Stimulated activated naive B cell treated with anti-CD40 and anti-IgM and Interleukin-4, amounts not matched to agents 10 μg/mL and 1 μg/mL and 100 μg/mL, for 72 hours (primary cell): Measurements from ENCODE around the gene ABCA4.

Experiments used
- ATAC-seq, 2 donors: fragments of 150-1000 bp; cut with Tn5 transposase; replicated peaks; 2 replicates each; pipeline ENCODE4 v1.10.0; 2021; ENCODE audit warnings: moderate library complexity in 1 of 2
- DNase-seq: peaks from one replicate; pipeline ENCODE4 v3.0.0; 2021
- H3K27ac Mint-ChIP-seq: one replicate; pipeline ENCODE4 v1.8.0; 2022; ENCODE audit warnings: mild to moderate bottlenecking, mixed read lengths
- H3K27me3 Mint-ChIP-seq, 2 donors: one replicate each; pipeline ENCODE4 v1.8.0; 2022; ENCODE audit warnings: mixed read lengths in 2 of 2
- H3K36me3 Mint-ChIP-seq, 2 donors: one replicate each; pipeline ENCODE4 v1.8.0; 2022; ENCODE audit warnings: mixed read lengths in 2 of 2, mild to moderate bottlenecking in 1 of 2
- H3K4me1 Mint-ChIP-seq, 2 donors: one replicate each; pipeline ENCODE4 v1.8.0; 2022; ENCODE audit warnings: mixed read lengths in 2 of 2, mild to moderate bottlenecking in 1 of 2
- H3K4me3 Mint-ChIP-seq, 2 donors: one replicate each; pipeline ENCODE4 v1.8.0; 2022; ENCODE audit warnings: mild to moderate bottlenecking in 2 of 2, mixed read lengths in 2 of 2, moderate library complexity in 1 of 2
- H3K9me3 Mint-ChIP-seq, 2 donors: one replicate each; pipeline ENCODE4 v1.8.0; 2022; ENCODE audit warnings: mixed read lengths in 2 of 2, mild to moderate bottlenecking in 1 of 2

The ABCA4 gene

GRCh38 chr1:94093396-94093795 lies 27.6 kb downstream of the ABCA4 start:
- peaks cover 14 to 19% of the 10 kb centered on the region in 2 donors for H3K27me3 Mint-ChIP-seq
- no peaks in the 10 kb centered on the region for H3K9me3 Mint-ChIP-seq
- H3K4me3 Mint-ChIP-seq = no peak overlapping the region
- H3K27ac Mint-ChIP-seq = no peak overlapping the region
- peaks cover 14 to 18% of the 10 kb centered on the region in 2 donors for H3K4me1 Mint-ChIP-seq
- ATAC-seq = no peak
- DNase-seq = no peak
- no peaks in the 10 kb centered on the region for H3K36me3 Mint-ChIP-seq

GRCh38 chr1:94092210-94092613 lies 28.7 kb downstream of the ABCA4 start:
- no peak for DNase-seq
- Mint-ChIP-seq H3K9me3 (no peaks in the 10 kb centered on the region), H3K4me1 (peaks cover 14 to 18% of the 10 kb centered on the region in 2 donors), H3K27ac (no peak overlapping the region), H3K36me3 (no peaks in the 10 kb centered on the region), H3K4me3 (no peak overlapping the region), H3K27me3 (peaks cover 14 to 23% of the 10 kb centered on the region in 2 donors)
- peak in 1 of 2 donors; percentile 33 for ATAC-seq

GRCh38 chr1:94090761-94091160 lies 30.2 kb downstream of the ABCA4 start:
- H3K27me3 Mint-ChIP-seq = peaks cover 16 to 26% of the 10 kb centered on the region in 2 donors
- peak overlapping the region; percentile 27 for H3K27ac Mint-ChIP-seq
- DNase-seq (no peak), ATAC-seq (no peak)
- no peaks in the 10 kb centered on the region for H3K36me3 Mint-ChIP-seq
- H3K9me3 Mint-ChIP-seq = no peaks in the 10 kb centered on the region
- H3K4me3 Mint-ChIP-seq = no peak overlapping the region
- peaks cover 14 to 18% of the 10 kb centered on the region in 2 donors for H3K4me1 Mint-ChIP-seq

- ATAC-seq = no peak
- no peaks in the 10 kb centered on the region for H3K36me3 Mint-ChIP-seq
- H3K4me3 Mint-ChIP-seq = no peak overlapping the region
- peaks cover 23 to 25% of the 10 kb centered on the region in 2 donors for H3K27me3 Mint-ChIP-seq
- H3K27ac Mint-ChIP-seq = no peak overlapping the region
- DNase-seq = no peak
- peaks cover 7 to 10% of the 10 kb centered on the region in 2 donors for H3K4me1 Mint-ChIP-seq
- H3K9me3 Mint-ChIP-seq = no peaks in the 10 kb centered on the region
These were observed 33.8 kb downstream of the ABCA4 start for GRCh38 chr1:94087193-94087592.

GRCh38 chr1:94084547-94084946 lies 36.4 kb downstream of the ABCA4 start:
- Mint-ChIP-seq H3K27me3 (peaks cover 12 to 13% of the 10 kb centered on the region in 2 donors), H3K27ac (no peak overlapping the region), H3K36me3 (no peaks in the 10 kb centered on the region), H3K4me3 (no peak overlapping the region), H3K9me3 (no peaks in the 10 kb centered on the region), H3K4me1 (peaks cover 2 to 6% of the 10 kb centered on the region in 2 donors)
- no peak for ATAC-seq
- DNase-seq = no peak

- H3K4me3 Mint-ChIP-seq = no peak overlapping the region
- no peak overlapping the region for H3K27ac Mint-ChIP-seq
- no peak for DNase-seq
- H3K4me1 Mint-ChIP-seq = peaks cover 2 to 6% of the 10 kb centered on the region in 2 donors
- H3K27me3 Mint-ChIP-seq = peaks cover 12 to 13% of the 10 kb centered on the region in 2 donors
- no peaks in the 10 kb centered on the region for H3K36me3 Mint-ChIP-seq
- no peaks in the 10 kb centered on the region for H3K9me3 Mint-ChIP-seq
- ATAC-seq = no peak
These were observed 36.9 kb downstream of the ABCA4 start for GRCh38 chr1:94084085-94084484.

GRCh38 chr1:94083681-94084080 lies 37.3 kb downstream of the ABCA4 start:
- DNase-seq (no peak), ATAC-seq (no peak)
- Mint-ChIP-seq H3K27me3 (peaks cover 12 to 13% of the 10 kb centered on the region in 2 donors), H3K27ac (no peak overlapping the region), H3K4me3 (no peak overlapping the region), H3K36me3 (no peaks in the 10 kb centered on the region), H3K4me1 (peaks cover 2 to 6% of the 10 kb centered on the region in 2 donors), H3K9me3 (no peaks in the 10 kb centered on the region)

- peaks cover 2 to 6% of the 10 kb centered on the region in 2 donors for H3K4me1 Mint-ChIP-seq
- ATAC-seq = no peak
- H3K9me3 Mint-ChIP-seq = no peaks in the 10 kb centered on the region
- H3K27me3 Mint-ChIP-seq = peaks cover 10 to 13% of the 10 kb centered on the region in 2 donors
- H3K27ac Mint-ChIP-seq = no peak overlapping the region
- no peak for DNase-seq
- H3K4me3 Mint-ChIP-seq = no peak overlapping the region
- no peaks in the 10 kb centered on the region for H3K36me3 Mint-ChIP-seq
These were observed 39.2 kb downstream of the ABCA4 start for GRCh38 chr1:94081566-94082344.

GRCh38 chr1:94079989-94080388 lies 41.0 kb downstream of the ABCA4 start:
- H3K27ac Mint-ChIP-seq = no peak overlapping the region
- H3K27me3 Mint-ChIP-seq = peaks cover 3 to 5% of the 10 kb centered on the region in 2 donors
- no peaks in the 10 kb centered on the region for H3K9me3 Mint-ChIP-seq
- H3K36me3 Mint-ChIP-seq = no peaks in the 10 kb centered on the region
- ATAC-seq = no peak
- no peak for DNase-seq
- peaks cover 2 to 5% of the 10 kb centered on the region in 2 donors for H3K4me1 Mint-ChIP-seq
- H3K4me3 Mint-ChIP-seq = no peak overlapping the region

- no peak overlapping the region for H3K27ac Mint-ChIP-seq
- H3K4me3 Mint-ChIP-seq = no peak overlapping the region
- H3K9me3 Mint-ChIP-seq = peaks cover 0 to 2% of the 10 kb centered on the region in 2 donors
- H3K36me3 Mint-ChIP-seq = no peaks in the 10 kb centered on the region
- no peak for ATAC-seq
- H3K4me1 Mint-ChIP-seq = no peaks in the 10 kb centered on the region
- DNase-seq = no peak
- peaks cover 0 to 3% of the 10 kb centered on the region in 2 donors for H3K27me3 Mint-ChIP-seq
These were observed 41.6 kb downstream of the ABCA4 start for GRCh38 chr1:94079080-94079940.

GRCh38 chr1:94072840-94073522 lies 48.0 kb downstream of the ABCA4 start:
- Mint-ChIP-seq H3K27me3 (peaks cover 0 to 3% of the 10 kb centered on the region in 2 donors), H3K27ac (no peak overlapping the region), H3K4me3 (no peak overlapping the region), H3K4me1 (peaks cover 3 to 6% of the 10 kb centered on the region in 2 donors), H3K36me3 (no peaks in the 10 kb centered on the region), H3K9me3 (peaks cover 0 to 2% of the 10 kb centered on the region in 2 donors)
- DNase-seq = no peak
- ATAC-seq = no peak

GRCh38 chr1:94071976-94072375 lies 49.0 kb downstream of the ABCA4 start:
- DNase-seq = no peak
- Mint-ChIP-seq H3K4me1 (peaks cover 3 to 6% of the 10 kb centered on the region in 2 donors), H3K9me3 (peaks cover 0 to 2% of the 10 kb centered on the region in 2 donors), H3K27me3 (peaks cover 0 to under 1% of the 10 kb centered on the region in 2 donors), H3K36me3 (no peaks in the 10 kb centered on the region), H3K4me3 (no peak overlapping the region), H3K27ac (no peak overlapping the region)
- ATAC-seq = no peak

GRCh38 chr1:94071391-94071790 lies 49.6 kb downstream of the ABCA4 start:
- H3K27ac Mint-ChIP-seq = no peak overlapping the region
- H3K4me1 Mint-ChIP-seq = peaks cover 3 to 6% of the 10 kb centered on the region in 2 donors
- no peaks in the 10 kb centered on the region for H3K36me3 Mint-ChIP-seq
- H3K9me3 Mint-ChIP-seq = peaks cover 0 to 2% of the 10 kb centered on the region in 2 donors
- DNase-seq (no peak), ATAC-seq (no peak)
- H3K27me3 Mint-ChIP-seq = no peaks in the 10 kb centered on the region
- H3K4me3 Mint-ChIP-seq = no peak overlapping the region

GRCh38 chr1:94070865-94071264 lies 50.1 kb downstream of the ABCA4 start:
- H3K9me3 Mint-ChIP-seq = peaks cover 0 to 2% of the 10 kb centered on the region in 2 donors
- DNase-seq (no peak), ATAC-seq (no peak)
- H3K36me3 Mint-ChIP-seq = no peaks in the 10 kb centered on the region
- no peaks in the 10 kb centered on the region for H3K27me3 Mint-ChIP-seq
- peaks cover 3 to 6% of the 10 kb centered on the region in 2 donors for H3K4me1 Mint-ChIP-seq
- no peak overlapping the region for H3K27ac Mint-ChIP-seq
- H3K4me3 Mint-ChIP-seq = no peak overlapping the region
